Effector memory CD8-positive, alpha-beta T cell (primary cell): ENCODE measurements around the gene LTB4R.

Source experiments
- ATAC-seq: fragments of 150-1000 bp; cut with Tn5 transposase; replicated peaks from 2 replicates; pipeline ENCODE4 v1.10.0; 2021; ENCODE audit warnings: mild to moderate bottlenecking, moderate library complexity
- DNase-seq, 3 experiments: peaks; one replicate each; pipeline ENCODE4 v3.0.0; 2021
- H3K27ac Mint-ChIP-seq, 2 donors: one replicate each; pipeline ENCODE4 v1.8.0; 2022; ENCODE audit warnings: mild to moderate bottlenecking in 2 of 2, mixed read lengths in 2 of 2, moderate library complexity in 2 of 2
- H3K27me3 Mint-ChIP-seq, 2 donors: one replicate each; pipeline ENCODE4 v1.8.0; 2022; ENCODE audit warnings: mixed read lengths in 2 of 2
- H3K36me3 Mint-ChIP-seq: one replicate; pipeline ENCODE4 v1.8.0; 2022; ENCODE audit warnings: mild to moderate bottlenecking, moderate library complexity, mixed read lengths; ENCODE audit not compliant: insufficient read depth
- H3K4me1 Mint-ChIP-seq, 2 donors: one replicate each; pipeline ENCODE4 v1.8.0; 2022; ENCODE audit warnings: low read depth in 2 of 2, mixed read lengths in 2 of 2
- H3K4me3 Mint-ChIP-seq, 2 donors: one replicate each; pipeline ENCODE4 v1.8.0; 2022; ENCODE audit warnings: mild to moderate bottlenecking in 2 of 2, mixed read lengths in 2 of 2, moderate library complexity in 2 of 2
- H3K9me3 Mint-ChIP-seq, 2 donors: one replicate each; pipeline ENCODE4 v1.8.0; 2022; ENCODE audit warnings: mixed read lengths in 2 of 2

The LTB4R gene

DNA sequence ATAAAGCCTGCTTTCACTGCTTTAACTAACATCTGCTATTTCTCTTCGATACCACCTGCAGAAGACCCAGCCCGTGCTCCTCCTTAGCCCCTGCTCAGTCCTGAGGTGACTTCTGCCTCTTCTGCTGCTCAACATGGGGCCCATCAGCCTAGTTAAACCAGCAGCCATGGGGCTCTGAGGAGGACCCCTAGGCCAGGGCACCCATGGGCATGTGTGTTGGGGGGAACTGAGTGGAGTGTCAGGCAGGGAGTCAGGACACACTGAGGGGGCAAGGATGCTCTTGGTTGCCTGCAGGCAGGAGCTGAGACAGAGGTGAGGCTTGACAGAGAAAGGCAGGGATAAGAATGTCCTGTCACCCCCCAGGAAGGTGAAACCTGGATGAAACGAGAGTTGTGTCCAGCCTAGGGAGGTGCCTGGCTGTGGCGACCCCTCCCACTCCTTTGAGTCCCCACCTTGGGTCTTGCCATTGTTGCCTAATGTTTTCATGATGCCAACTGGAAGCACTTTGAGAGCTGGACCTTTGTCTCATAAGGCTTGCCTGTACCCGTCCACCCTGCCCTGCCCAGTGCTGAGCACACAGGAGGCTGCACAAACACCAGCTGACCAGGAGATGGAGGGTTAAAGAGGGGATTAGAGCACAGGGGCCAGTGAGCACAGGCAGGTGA, 27.4 kb upstream of the LTB4R start:
- H3K27me3 Mint-ChIP-seq, result no peaks in the 10 kb centered on the region
- no peaks in the 10 kb centered on the region for H3K9me3 Mint-ChIP-seq
- ATAC-seq (no peak), DNase-seq (no peak)
- H3K4me1 Mint-ChIP-seq, result peaks cover 8 to 13% of the 10 kb centered on the region in 2 donors
- H3K27ac Mint-ChIP-seq, result peak overlapping the region in 1 of 2 donors; percentile 31
- H3K36me3 Mint-ChIP-seq, result peaks cover 2% of the 10 kb centered on the region
- H3K4me3 Mint-ChIP-seq, result no peak overlapping the region

DNA sequence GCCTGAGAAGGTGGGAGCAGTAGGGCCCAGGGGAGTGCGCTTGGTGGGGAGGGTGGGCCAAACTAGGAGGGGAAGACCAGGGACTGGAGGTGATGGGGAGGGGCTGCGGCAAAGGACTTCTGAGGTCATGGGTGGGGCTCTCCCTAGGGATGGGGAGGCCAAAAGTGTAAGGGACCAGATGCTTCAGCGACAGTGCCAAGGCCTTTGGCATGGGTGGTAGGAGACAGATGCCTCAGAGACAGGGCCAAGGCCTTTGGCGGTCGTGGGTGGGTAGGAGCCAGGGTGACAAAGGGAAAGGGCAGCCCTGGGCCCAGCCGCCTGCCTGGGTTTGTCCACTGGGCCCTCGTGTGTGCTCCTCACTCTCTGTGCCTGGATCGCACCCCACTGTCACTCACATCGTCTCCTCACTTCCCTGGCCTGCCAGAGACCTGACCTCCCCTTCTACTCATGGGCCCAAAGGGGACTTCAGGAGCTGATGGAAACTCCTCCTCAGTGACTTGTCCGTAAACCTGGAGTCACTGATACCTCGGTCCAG, 26.7 kb upstream of the LTB4R start:
- peaks cover 3 to 8% of the 10 kb centered on the region in 2 donors for H3K4me1 Mint-ChIP-seq
- ATAC-seq (no peak), DNase-seq (no peak)
- H3K27me3 Mint-ChIP-seq, result no peaks in the 10 kb centered on the region
- peak overlapping the region; percentile 31 to 46 for H3K27ac Mint-ChIP-seq
- H3K4me3 Mint-ChIP-seq, result no peak overlapping the region
- no peaks in the 10 kb centered on the region for H3K9me3 Mint-ChIP-seq
- H3K36me3 Mint-ChIP-seq, result peaks cover 2% of the 10 kb centered on the region

DNA sequence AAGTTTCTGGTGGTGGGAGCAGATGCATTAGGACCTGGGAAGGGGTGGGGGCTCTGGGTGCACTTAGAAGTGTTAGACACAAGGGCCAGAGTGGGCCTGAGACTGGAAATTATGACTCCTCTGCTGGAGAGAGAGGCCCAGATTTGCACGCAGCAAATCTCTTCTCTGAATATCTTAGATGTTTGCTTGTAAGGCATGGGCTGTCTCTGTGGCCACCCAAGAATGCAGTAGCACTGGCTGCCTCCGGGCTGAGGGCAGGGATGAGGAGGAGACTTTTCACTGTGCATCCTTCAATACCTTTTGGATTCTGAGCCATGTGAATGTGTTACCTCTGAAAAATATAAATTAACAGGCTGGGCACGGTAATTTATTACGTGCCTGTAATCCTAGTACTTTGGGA, 26.0 kb upstream of the LTB4R start:
- H3K36me3 Mint-ChIP-seq, result peaks cover 4% of the 10 kb centered on the region
- no peaks in the 10 kb centered on the region for H3K9me3 Mint-ChIP-seq
- no peak overlapping the region for H3K4me3 Mint-ChIP-seq
- no peaks in the 10 kb centered on the region for H3K27me3 Mint-ChIP-seq
- ATAC-seq, result no peak
- peaks cover 0 to 4% of the 10 kb centered on the region in 2 donors for H3K4me1 Mint-ChIP-seq
- no peak for DNase-seq
- peak overlapping the region in 1 of 2 donors; percentile 46 for H3K27ac Mint-ChIP-seq

DNA sequence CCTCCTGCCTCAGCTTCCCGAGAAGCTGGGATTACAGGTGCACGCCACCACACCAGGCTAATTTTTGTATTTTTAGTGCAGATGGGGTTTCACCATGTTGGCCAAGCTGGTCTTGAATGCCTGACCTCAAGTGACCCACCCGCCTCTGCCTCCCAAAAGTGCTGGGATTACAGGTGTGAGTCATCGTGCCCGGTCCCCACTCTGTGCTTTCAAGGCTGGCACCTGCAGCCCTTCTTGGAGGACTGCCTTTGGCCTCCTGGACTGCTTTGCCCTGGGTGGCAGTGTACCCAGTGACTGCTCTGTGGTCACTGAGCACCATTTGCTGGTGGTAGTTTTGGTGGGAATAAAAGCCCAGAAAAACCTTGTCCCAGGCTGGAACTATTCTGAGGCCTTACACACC, 24.3 kb upstream of the LTB4R start:
- DNase-seq (no peak), ATAC-seq (no peak)
- no peaks in the 10 kb centered on the region for H3K4me1 Mint-ChIP-seq
- peak overlapping the region in 1 of 2 donors; percentile 36 for H3K27ac Mint-ChIP-seq
- H3K27me3 Mint-ChIP-seq, result no peaks in the 10 kb centered on the region
- no peaks in the 10 kb centered on the region for H3K9me3 Mint-ChIP-seq
- H3K36me3 Mint-ChIP-seq, result peaks cover 6% of the 10 kb centered on the region
- no peak overlapping the region for H3K4me3 Mint-ChIP-seq

DNA sequence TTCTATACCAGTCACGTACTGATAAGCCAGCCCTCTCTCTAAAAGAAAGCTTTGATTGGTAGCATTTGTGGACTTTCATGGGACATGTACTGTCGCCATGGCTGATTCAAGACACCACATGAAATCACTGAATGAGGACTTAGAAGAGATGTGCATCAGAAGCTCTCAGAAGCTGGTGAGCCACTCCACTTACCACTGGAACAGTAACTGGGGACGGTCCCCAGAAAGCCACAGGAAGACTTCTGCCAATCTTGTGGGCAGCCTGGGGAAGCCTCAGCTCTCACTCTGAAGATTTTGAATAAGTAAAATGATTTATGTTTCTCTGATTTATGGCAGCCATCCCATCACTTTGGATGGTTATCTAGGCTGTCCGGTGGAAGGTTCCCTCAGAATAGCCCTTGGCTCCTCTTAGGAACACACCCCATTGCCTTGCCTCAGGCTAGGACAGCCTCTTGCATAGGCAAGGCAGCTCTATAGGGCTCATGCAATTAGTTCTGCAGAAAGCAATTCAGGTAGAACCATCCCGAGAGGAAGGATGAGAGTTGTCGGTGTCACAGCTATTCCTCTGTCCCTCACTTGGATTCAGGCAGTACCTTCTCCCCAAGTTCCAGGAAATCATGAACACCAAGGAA, 21.5 kb upstream of the LTB4R start:
- Mint-ChIP-seq H3K9me3 (no peaks in the 10 kb centered on the region), H3K4me1 (no peaks in the 10 kb centered on the region), H3K36me3 (peaks cover 20% of the 10 kb centered on the region), H3K27ac (peak overlapping the region in 1 of 2 donors; percentile 57), H3K27me3 (no peaks in the 10 kb centered on the region), H3K4me3 (no peak overlapping the region)
- peak; percentile 12 for ATAC-seq
- DNase-seq, result no peak

DNA sequence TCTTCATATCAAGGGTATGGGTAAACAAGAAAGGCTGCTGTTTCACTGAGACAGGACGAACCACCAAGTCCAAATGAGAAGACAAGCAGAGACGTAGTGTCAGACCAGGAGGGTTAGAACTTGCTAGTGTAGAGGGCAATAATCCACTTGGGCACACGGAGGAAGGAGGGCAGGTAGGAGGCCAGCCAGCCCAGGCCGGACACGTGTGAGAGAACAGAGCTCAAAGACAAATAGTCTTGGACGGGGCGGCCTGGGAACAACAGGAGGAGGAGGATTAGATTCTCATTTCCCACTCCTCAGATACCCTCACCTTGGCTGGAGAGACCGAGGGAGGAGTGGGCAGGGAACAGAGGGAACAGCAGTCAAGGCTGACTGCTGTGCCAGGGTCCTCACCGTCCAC, 20.6 kb upstream of the LTB4R start:
- Mint-ChIP-seq H3K27ac (peak overlapping the region in 1 of 2 donors; percentile 79), H3K9me3 (no peaks in the 10 kb centered on the region), H3K27me3 (no peaks in the 10 kb centered on the region), H3K4me1 (no peaks in the 10 kb centered on the region), H3K4me3 (no peak overlapping the region), H3K36me3 (peaks cover 26% of the 10 kb centered on the region)
- ATAC-seq (no peak), DNase-seq (no peak)

DNA sequence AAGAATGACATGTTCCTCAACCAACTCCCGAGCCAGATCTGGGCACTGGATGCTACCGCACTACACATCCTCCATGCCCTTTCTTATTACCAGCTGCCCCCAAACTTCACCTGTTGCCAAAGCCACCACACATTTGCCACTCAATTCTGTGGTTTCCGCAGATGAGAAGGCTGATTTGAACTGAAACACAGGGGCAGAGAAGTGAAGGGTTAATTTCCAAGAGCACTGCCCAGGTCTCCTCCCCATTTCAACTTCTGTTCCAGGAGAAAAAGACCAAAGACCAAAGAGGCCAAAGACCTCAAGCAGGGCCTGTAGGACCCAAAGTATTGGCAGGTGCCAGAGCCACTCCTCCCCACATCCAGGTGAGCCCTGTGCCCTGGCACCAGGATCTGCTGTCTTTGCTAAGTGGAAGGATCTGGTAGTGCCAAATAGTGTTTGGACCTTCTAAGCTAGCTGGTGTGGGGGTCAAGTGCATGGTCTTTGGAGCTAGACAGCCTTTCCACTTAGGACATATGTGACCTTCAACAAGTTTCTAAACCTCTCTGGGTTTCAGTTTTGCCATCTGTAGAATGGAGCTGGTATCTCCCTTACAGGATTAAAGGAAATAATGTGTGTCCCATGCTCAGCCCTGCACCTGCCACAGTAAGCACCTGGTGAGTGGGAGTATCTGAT, 19.7 kb upstream of the LTB4R start:
- Mint-ChIP-seq H3K4me1 (peaks cover 2 to 7% of the 10 kb centered on the region in 2 donors), H3K9me3 (no peaks in the 10 kb centered on the region), H3K27ac (peak overlapping the region in 1 of 2 donors; percentile 35), H3K4me3 (no peak overlapping the region), H3K36me3 (peaks cover 31% of the 10 kb centered on the region), H3K27me3 (no peaks in the 10 kb centered on the region)
- ATAC-seq (no peak), DNase-seq (no peak)

DNA sequence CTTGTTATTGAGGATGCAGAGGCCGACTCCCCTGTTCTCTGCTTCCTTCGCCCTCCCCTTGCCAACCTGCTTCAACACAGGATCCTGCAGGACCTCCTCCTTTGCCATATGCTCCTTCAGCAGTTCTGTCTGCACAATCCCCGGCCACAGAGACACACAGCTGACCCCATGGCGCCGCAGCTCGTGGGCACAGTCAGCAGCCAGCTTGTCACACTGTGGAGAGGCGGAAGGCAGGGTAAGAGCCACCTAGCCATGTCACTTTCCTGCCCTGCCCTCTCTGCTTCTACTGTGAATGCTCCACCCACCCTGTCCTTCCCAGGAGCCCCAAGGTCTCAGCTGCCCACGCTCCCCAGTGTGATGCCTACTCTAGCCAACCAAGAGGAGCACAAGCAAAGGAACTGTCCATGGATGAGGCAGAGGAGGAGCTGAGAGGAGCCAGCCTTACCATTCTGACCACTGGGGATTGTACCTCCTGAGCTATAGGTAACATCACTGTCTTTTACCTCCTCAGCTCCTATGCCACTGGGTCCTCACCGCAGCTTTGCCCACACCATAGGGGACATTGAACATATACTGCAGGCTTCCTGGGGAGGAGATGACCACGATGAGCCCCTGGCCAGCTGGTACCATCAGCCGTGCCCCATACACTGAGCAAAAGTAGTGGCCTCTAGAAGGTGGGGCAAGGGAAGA, 19.0 kb upstream of the LTB4R start:
- Mint-ChIP-seq H3K4me1 (peaks cover 6 to 13% of the 10 kb centered on the region in 2 donors), H3K27ac (peak overlapping the region in 1 of 2 donors; percentile 35), H3K36me3 (peaks cover 35% of the 10 kb centered on the region), H3K9me3 (no peaks in the 10 kb centered on the region), H3K27me3 (no peaks in the 10 kb centered on the region), H3K4me3 (no peak overlapping the region)
- ATAC-seq (no peak), DNase-seq (no peak)

DNA sequence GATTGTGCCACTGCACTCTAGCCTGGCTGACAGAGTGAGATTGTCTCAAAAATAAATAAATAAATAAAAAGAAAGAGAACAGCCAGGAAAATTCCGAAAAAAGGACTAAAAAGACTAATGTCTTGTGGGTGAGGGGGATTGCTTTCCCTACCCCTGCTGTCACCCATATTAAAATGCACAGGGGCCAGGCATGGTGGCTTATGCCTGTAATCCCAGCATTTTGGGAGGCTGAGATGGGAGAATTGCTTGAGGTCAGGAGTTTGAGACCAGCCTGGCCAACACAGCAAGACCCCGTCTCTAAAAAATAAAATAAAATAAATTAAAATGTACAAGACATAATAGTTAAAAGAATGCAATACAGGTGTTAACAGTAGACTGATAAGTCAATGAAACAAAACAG, 17.8 kb upstream of the LTB4R start:
- H3K27me3 Mint-ChIP-seq, result no peaks in the 10 kb centered on the region
- peaks cover 37% of the 10 kb centered on the region for H3K36me3 Mint-ChIP-seq
- H3K27ac Mint-ChIP-seq, result no peak overlapping the region
- peaks cover 11 to 19% of the 10 kb centered on the region in 2 donors for H3K4me1 Mint-ChIP-seq
- DNase-seq, result no peak
- H3K9me3 Mint-ChIP-seq, result no peaks in the 10 kb centered on the region
- no peak for ATAC-seq
- H3K4me3 Mint-ChIP-seq, result no peak overlapping the region

DNA sequence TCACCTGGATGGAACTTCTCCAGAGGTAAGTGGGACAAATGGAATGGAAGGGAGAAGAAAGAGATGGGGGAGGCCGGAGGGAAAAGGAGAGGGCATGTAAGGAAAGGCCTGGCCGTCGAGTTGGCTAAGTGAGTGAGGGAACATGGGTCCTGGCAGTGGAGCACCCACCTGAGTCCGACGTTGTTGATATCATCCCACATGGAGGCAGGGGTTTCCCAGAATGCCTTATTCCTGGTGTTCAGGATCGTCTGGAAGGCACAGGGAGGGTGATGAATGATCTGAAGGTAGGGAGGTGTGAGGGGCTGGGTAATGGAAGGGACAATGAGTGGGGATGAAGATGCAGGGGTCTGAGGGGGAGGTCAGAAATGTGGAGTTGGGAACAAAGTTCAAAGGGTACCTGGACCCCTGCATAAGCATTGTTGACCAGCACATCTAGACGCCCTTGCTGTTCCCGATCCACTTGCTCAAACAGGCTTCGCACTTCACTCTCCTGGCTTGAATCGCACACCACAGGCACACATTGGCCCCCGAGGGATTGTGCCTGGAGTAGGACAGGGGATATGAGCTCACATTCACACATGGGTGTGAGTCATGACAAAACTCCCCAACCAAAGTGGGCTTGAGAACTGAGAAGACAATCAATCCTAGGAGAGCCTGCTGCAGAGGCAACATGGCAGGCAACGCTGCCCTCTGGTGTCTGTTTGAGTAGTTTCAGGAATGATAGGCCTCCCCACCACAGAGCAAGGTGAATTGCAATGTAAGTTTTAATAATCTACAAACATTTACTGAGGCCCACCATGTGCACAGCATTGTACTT, 14.8 kb upstream of the LTB4R start:
- Mint-ChIP-seq H3K36me3 (peaks cover 46% of the 10 kb centered on the region), H3K4me3 (peak overlapping the region in 1 of 2 donors; percentile 5), H3K27me3 (no peaks in the 10 kb centered on the region), H3K9me3 (no peaks in the 10 kb centered on the region), H3K27ac (peak overlapping the region; percentile 86 to 92), H3K4me1 (peaks cover 31 to 43% of the 10 kb centered on the region in 2 donors)
- DNase-seq (peak; percentile 62 to 69 (median 68)), ATAC-seq (peak; percentile 65)

DNA sequence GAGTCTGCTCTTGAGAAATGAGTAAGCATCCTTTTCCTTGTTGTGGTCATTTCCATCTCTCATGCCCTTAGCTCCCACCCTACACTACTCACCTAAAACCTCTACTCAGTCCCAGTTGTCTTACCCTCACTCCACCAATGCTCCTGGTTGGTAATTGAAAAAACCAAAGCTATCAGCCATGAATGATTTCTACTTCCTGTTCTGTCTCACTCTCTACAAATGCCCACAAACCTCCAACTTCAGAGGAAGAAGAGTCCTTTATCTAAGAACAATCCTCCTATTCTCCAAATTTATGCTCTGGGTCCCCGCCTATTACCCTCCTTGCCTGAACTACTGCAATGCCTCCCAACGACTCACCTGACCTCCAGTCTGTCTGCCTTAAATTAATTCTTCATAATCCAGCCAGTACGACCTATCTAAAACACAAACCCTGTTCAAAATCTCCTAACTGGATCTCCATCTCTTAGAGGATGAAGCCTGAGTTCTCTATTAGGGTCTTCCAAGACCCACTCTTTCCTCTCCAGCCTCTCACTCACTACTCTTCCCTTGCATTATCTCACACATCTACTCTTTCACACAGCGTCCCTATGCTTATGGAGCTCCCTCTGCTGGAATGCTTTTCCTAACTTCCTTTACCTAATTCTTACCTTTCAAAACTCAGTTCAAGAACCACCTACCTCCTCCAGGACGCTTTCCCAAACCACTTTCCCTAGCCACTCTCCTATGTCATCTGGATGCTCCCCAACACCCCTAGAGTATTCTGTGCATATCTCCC, 13.9 kb upstream of the LTB4R start:
- DNase-seq (no peak), ATAC-seq (no peak)
- H3K9me3 Mint-ChIP-seq, result no peaks in the 10 kb centered on the region
- peaks cover 33 to 48% of the 10 kb centered on the region in 2 donors for H3K4me1 Mint-ChIP-seq
- H3K27me3 Mint-ChIP-seq, result no peaks in the 10 kb centered on the region
- peaks cover 41% of the 10 kb centered on the region for H3K36me3 Mint-ChIP-seq
- peak overlapping the region in 1 of 2 donors; percentile 92 for H3K27ac Mint-ChIP-seq
- H3K4me3 Mint-ChIP-seq, result no peak overlapping the region

DNA sequence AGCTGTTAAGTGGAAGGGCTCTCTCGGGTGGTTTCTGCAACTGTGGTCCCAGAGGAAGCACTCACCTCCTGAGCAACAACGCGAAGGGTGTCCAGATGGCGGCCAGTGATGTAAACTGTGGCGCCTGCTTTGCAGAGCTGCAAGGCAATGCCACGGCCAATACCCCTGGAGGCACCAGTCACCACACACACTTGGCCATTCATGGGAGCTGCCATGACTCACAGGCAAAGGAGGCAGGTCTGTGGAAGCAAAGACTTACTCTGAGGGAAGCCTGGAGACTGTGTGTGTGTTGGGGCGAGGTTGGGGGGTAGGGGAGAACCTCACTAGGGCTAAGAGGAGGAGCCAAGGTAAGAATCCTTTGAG, 12.4 kb upstream of the LTB4R start:
- DNase-seq, result no peak
- ATAC-seq, result no peak
- Mint-ChIP-seq H3K9me3 (no peaks in the 10 kb centered on the region), H3K4me3 (peak overlapping the region; percentile 89 to 91), H3K27me3 (no peaks in the 10 kb centered on the region), H3K4me1 (peaks cover 33 to 48% of the 10 kb centered on the region in 2 donors), H3K27ac (peak overlapping the region; percentile 91 to 96), H3K36me3 (peaks cover 43% of the 10 kb centered on the region)
